Endothelial cell of umbilical vein (primary cell): ENCODE data around the gene ACOT7. TPM values are rescaled to one million over a fixed set of nuclear protein-coding genes. Genes with fewer than 3 reads are reported as not detected.

ENCODE experiments used
- BruUV-seq: library from RNA; stranded (reverse); fragments of 400-500 nt; replicated peaks from 2 replicates; lab custom pipeline; 2021; lab: Mats Ljungman, UMichigan
- CTCF ChIA-PET: fragments of 300-600, 350-600 bp; sonication (Branson Sonifier 250); formaldehyde crosslinking; loops from one replicate; lab custom pipeline; 2021; ENCODE audit warnings: antibody characterized with exemption, inconsistent platforms; lab: Charles Lee
- POLR2A ChIA-PET: fragments of 300-600, 350-600 bp; sonication (Branson Sonifier 250); formaldehyde crosslinking; loops from one replicate; lab custom pipeline; 2021; ENCODE audit warnings: antibody characterized with exemption, inconsistent platforms; lab: Charles Lee
- DNase-seq: peaks from one replicate; pipeline ENCODE4 v3.0.0-alpha.2; 2011; ENCODE audit warnings: low read depth, low spot score
- FAIRE-seq: peaks from 2 replicates; lab custom pipeline; 2011; peaks lifted over from hg19 to GRCh38; lab: Jason Lieb, UNC
- H2AFZ ChIP-seq: 2 replicates; pipeline ENCODE4 v1.6.0; 2012; ENCODE audit warnings: low read depth, low read length, control low read depth, inconsistent platforms
- H3K27ac ChIP-seq: 2 replicates; pipeline ENCODE4 v1.5.1; 2011; ENCODE audit warnings: low read depth, mild to moderate bottlenecking, control low read depth, low read length, moderate library complexity; ENCODE audit not compliant: insufficient read depth
- H3K27me3 ChIP-seq, 2 experiments: 2 replicates each; pipeline versions ENCODE4 v1.6.0 to v1.6.1; 2011; ENCODE audit warnings: low read length in 2 of 2, mixed read lengths in 1 of 2; ENCODE audit not compliant: control insufficient read depth in 2 of 2, insufficient read depth in 2 of 2
- H3K36me3 ChIP-seq, 2 experiments: 2 replicates in 1 of 2; 3 replicates in 1 of 2; pipeline ENCODE4 v1.5.1; 2011; ENCODE audit warnings: low read length in 2 of 2, mild to moderate bottlenecking in 1 of 2, moderate library complexity in 1 of 2; ENCODE audit not compliant: control insufficient read depth in 2 of 2, insufficient read depth in 2 of 2; ENCODE audit errors: extremely low read depth in 1 of 2
- H3K4me1 ChIP-seq: 3 replicates; pipeline ENCODE4 v1.5.1; 2011; ENCODE audit warnings: mild to moderate bottlenecking, low read length; ENCODE audit not compliant: control insufficient read depth, insufficient read depth; ENCODE audit errors: extremely low read depth
- H3K4me2 ChIP-seq: 2 replicates; pipeline ENCODE4 v1.6.1; 2011; ENCODE audit warnings: low read length, control low read depth, mixed read lengths; ENCODE audit not compliant: insufficient read depth
- H3K4me3 ChIP-seq, 3 experiments: fragments of 200-600 bp in 1 of 3; sonication (generic), shearing (Covaris generic) in 1 of 3; replicated peaks in 1 of 3; 2 replicates each; pipeline ENCODE4 v1.5.1; 2011 to 2016; ENCODE audit warnings: control low read depth in 3 of 3, low read length in 3 of 3, mild to moderate bottlenecking in 2 of 3, inconsistent platforms in 1 of 3, low read depth in 1 of 3, moderate library complexity in 1 of 3; ENCODE audit not compliant: insufficient read depth in 1 of 3
- H3K79me2 ChIP-seq: 2 replicates; pipeline ENCODE4 v1.6.0; 2012; ENCODE audit warnings: low read length, inconsistent platforms; ENCODE audit not compliant: control insufficient read depth, insufficient read depth
- H3K9ac ChIP-seq: replicated peaks from 2 replicates; pipeline ENCODE3; 2011; ENCODE audit warnings: low read length, control low read depth; ENCODE audit not compliant: insufficient read depth; ENCODE audit errors: extremely low read depth
- H3K9me1 ChIP-seq: replicated peaks from 3 replicates; pipeline ENCODE4 v1.6.0; 2011; ENCODE audit warnings: mild to moderate bottlenecking, low read length; ENCODE audit not compliant: control insufficient read depth, insufficient read depth; ENCODE audit errors: extremely low read depth
- H3K9me3 ChIP-seq: replicated peaks from 2 replicates; pipeline ENCODE4 v1.5.1; 2012; ENCODE audit warnings: low read length, inconsistent platforms; ENCODE audit not compliant: control insufficient read depth, insufficient read depth
- H4K20me1 ChIP-seq: replicated peaks from 2 replicates; pipeline ENCODE3; 2011; ENCODE audit warnings: mild to moderate bottlenecking, low read length; ENCODE audit not compliant: control insufficient read depth, insufficient read depth; ENCODE audit errors: extremely low read depth
- EZH2 ChIP-seq: IDR thresholded peaks from 2 replicates; pipeline ENCODE4 v1.6.1; 2012; ENCODE audit warnings: borderline replicate concordance, low read depth, mild to moderate bottlenecking, moderate library complexity, low read length, inconsistent platforms; ENCODE audit not compliant: severe bottlenecking
- FOS ChIP-seq: IDR thresholded peaks from 2 replicates; pipeline ENCODE4 v1.6.1; 2011; ENCODE audit warnings: mild to moderate bottlenecking, low read length, moderate library complexity, borderline replicate concordance; ENCODE audit not compliant: insufficient read depth
- GATA2 ChIP-seq: IDR thresholded peaks from 2 replicates; pipeline ENCODE4 v1.7.0; 2011; ENCODE audit warnings: low read depth, mild to moderate bottlenecking, moderate library complexity, mixed read lengths, low read length; ENCODE audit not compliant: insufficient read length, insufficient read depth
- JUN ChIP-seq: IDR thresholded peaks from 2 replicates; pipeline ENCODE4 v1.6.1; 2011; ENCODE audit warnings: borderline replicate concordance, low read depth; ENCODE audit not compliant: insufficient read length, insufficient read depth
- MYC ChIP-seq: IDR thresholded peaks from one replicate; pipeline ENCODE4 v1.6.1; 2011; ENCODE audit warnings: mild to moderate bottlenecking, low read depth, low read length
- POLR2A ChIP-seq: IDR thresholded peaks from 2 replicates; pipeline ENCODE4 v1.6.1; 2012; ENCODE audit warnings: low read depth, mild to moderate bottlenecking, control low read depth, low read length
- POLR2AphosphoS5 ChIP-seq: IDR thresholded peaks from 2 replicates; pipeline ENCODE4 v1.6.1; 2012; ENCODE audit warnings: low read depth, mild to moderate bottlenecking, control low read depth, low read length, moderate library complexity; ENCODE audit not compliant: insufficient read depth
- dilution Hi-C: fragments of 300-500 bp; cut with MboI; formaldehyde crosslinking; loops from one replicate; pipeline ENCODE4 v1.15.0; 2019; ENCODE audit warnings: low sequenced_read_pairs; ENCODE audit not compliant: extremely low pct_ligation_motif_present
- intact Hi-C: fragments of 100-400 bp; cut with micrococcal nuclease; formaldehyde crosslinking; loops from one replicate; pipeline ENCODE4 v1.10.0; 2022
- polyA plus RNA-seq, 4 experiments: library from polyadenylated mRNA; depleted of rRNA in 3 of 4; stranded (reverse) in 3 of 4; unstranded in 1 of 4; fragments of >200 nt; gene quantifications; 2 replicates each; pipeline versions ENCODE4 v1.2.1 to v1.2.3, GENCODE V29; 2011 to 2012; ENCODE audit warnings: missing spikeins in 1 of 4
- total RNA-seq: library from RNA; stranded (reverse); gene quantifications from 2 replicates; pipeline ENCODE4 v1.2.3, GENCODE V29; 2021
- TF ChIP-seq, protein P1 (sequence below), 2 donors: IDR thresholded peaks; 1 replicate in 1 of 2; 2 replicates in 1 of 2; pipeline ENCODE4 v1.5.1; 2011; ENCODE audit warnings: low read length in 2 of 2, mild to moderate bottlenecking in 2 of 2, moderate library complexity in 2 of 2, control low read depth in 1 of 2, inconsistent platforms in 1 of 2, low read depth in 1 of 2; ENCODE audit not compliant: insufficient read depth in 1 of 2; ENCODE audit errors: extremely low read depth in 1 of 2
- TF ChIP-seq, protein P2 (sequence below): IDR thresholded peaks from 2 replicates; pipeline ENCODE4 v1.6.1; 2011; ENCODE audit not compliant: insufficient read depth, insufficient read length

The ACOT7 gene
- total and polyA plus RNA-seq, 2 donors (not counting 3 experiments of a cell fraction or from before 2014, with no cell fraction given) = 69.4 to 105 TPM

DNA sequence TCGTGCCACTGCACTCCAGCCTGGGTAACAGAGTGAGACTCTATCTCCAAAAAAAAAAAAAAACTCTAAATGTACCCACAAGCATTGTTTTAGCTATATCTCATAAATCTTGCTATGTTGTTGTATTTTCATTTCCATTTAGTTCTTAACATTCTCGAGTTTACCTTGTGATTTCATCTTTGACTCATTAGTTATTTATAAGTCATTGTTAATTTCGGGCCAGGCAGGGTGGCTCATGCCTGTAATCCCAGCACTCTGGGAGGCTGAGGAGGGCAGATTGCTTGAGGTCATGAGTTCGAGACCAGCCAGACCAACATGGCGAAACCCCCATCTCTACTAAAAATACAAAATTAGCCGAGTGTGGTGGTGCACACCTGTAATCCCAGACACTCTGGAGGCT is 14.5 kb upstream of the ACOT7 start:
- TF ChIP-seq, protein P1, sequence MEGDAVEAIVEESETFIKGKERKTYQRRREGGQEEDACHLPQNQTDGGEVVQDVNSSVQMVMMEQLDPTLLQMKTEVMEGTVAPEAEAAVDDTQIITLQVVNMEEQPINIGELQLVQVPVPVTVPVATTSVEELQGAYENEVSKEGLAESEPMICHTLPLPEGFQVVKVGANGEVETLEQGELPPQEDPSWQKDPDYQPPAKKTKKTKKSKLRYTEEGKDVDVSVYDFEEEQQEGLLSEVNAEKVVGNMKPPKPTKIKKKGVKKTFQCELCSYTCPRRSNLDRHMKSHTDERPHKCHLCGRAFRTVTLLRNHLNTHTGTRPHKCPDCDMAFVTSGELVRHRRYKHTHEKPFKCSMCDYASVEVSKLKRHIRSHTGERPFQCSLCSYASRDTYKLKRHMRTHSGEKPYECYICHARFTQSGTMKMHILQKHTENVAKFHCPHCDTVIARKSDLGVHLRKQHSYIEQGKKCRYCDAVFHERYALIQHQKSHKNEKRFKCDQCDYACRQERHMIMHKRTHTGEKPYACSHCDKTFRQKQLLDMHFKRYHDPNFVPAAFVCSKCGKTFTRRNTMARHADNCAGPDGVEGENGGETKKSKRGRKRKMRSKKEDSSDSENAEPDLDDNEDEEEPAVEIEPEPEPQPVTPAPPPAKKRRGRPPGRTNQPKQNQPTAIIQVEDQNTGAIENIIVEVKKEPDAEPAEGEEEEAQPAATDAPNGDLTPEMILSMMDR (IDR thresholded peaks at IDR 0.05; ENCODE audit: extremely low read depth in 1 of 2, insufficient read depth in 1 of 2, low read depth in 1 of 2, low read length in 2 of 2) = no peak
- no peak for TF ChIP-seq POLR2AphosphoS5
- TF ChIP-seq MYC = no peak
- no peak for TF ChIP-seq EZH2
- TF ChIP-seq POLR2A = no peak
- TF ChIP-seq JUN = no peak
- TF ChIP-seq, protein P2, sequence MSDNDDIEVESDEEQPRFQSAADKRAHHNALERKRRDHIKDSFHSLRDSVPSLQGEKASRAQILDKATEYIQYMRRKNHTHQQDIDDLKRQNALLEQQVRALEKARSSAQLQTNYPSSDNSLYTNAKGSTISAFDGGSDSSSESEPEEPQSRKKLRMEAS = no peak
- TF ChIP-seq FOS = no peak
- TF ChIP-seq GATA2 = no peak
- ChIA-PET CTCF (interaction anchor here (1.1 to 20.3 kb wide), 5 partner anchors 9 to 60 kb away, joined by 3 to 237 read pairs (median 21); no protein-coding TSS in a partner anchor), POLR2A (no interaction called here)
- no peaks in the 10 kb centered on the region for H4K20me1 ChIP-seq
- no peak for FAIRE-seq
- H3K9me3 ChIP-seq = no peaks in the 10 kb centered on the region
- no peaks in the 10 kb centered on the region for H3K79me2 ChIP-seq
- no peaks in the 10 kb centered on the region for H3K9me1 ChIP-seq
- H3K36me3 ChIP-seq = no peaks in the 10 kb centered on the region
- no peaks in the 10 kb centered on the region for H3K27me3 ChIP-seq
- no peak overlapping the region for H3K4me2 ChIP-seq
- no TSS peak for BruUV-seq
- dilution Hi-C loops = no loop called here
- DNase-seq = no peak
- no peak overlapping the region for H3K4me3 ChIP-seq
- peaks cover 4% of the 10 kb centered on the region for H3K4me1 ChIP-seq
- no peak overlapping the region for H2AFZ ChIP-seq
- H3K9ac ChIP-seq = no peak overlapping the region
- no peak overlapping the region for H3K27ac ChIP-seq
- intact Hi-C loops = no loop called here
